ENCODE results near the gene TNFSF10. TPM values are rescaled to one million over a fixed set of nuclear protein-coding genes. Genes with fewer than 3 reads are reported as not detected.

Gene TNFSF10
- polyA plus RNA-seq, 1 of the 3 experiments (the other 2 are of a cell fraction), result 0.10 TPM

GRCh38 chr3:172513488-172513887 is 9.7 kb downstream of the TNFSF10 start:
- Histone ChIP-seq H4K20me1 (ENCODE audit: insufficient read depth) (no peaks in the 10 kb centered on the region), H3F3A (replicated peaks; ENCODE audit: insufficient read depth) (no peaks in the 10 kb centered on the region), H3K4me1 (ENCODE audit: control insufficient read depth in 1 of 2, insufficient read depth in 2 of 2, low read depth in 1 of 2, low read length in 1 of 2) (no peaks in the 10 kb centered on the region; a peak in 2 of 4 replicates), H3K9ac (no peak overlapping the region), H3K9me2 (no peaks in the 10 kb centered on the region), H3K9me3 (no peaks in the 10 kb centered on the region), H2AFZ (ENCODE audit: low read depth) (no peak overlapping the region), H3K4me2 (no peak overlapping the region), H3K27me3 (ENCODE audit: insufficient read depth) (no peaks in the 10 kb centered on the region), H3K4me3 (ENCODE audit: low read depth in 2 of 2, low read length in 1 of 2) (no peak overlapping the region), H3K27ac (ENCODE audit: low read depth in 2 of 2, low read length in 1 of 2) (no peak overlapping the region), H3K79me2 (ENCODE audit: insufficient read depth) (no peaks in the 10 kb centered on the region), H3K36me3 (replicated peaks in 1 of 2; ENCODE audit: control insufficient read depth in 1 of 2, insufficient read depth in 2 of 2, low read length in 1 of 2) (no peaks in the 10 kb centered on the region)
- ChIA-PET CTCF (interaction anchor here (0.8 to 1.5 kb wide), 3 partner anchors 15 to 110 kb away, joined by 3 read pairs; no protein-coding TSS in a partner anchor), POLR2A (no interaction called here)
- 92% methylated on average over 2 of the region's 2 CpGs for WGBS (ENCODE audit: low lambda C conversion rate)
- DNase-seq, result no peak
- TF ChIP-seq NRF1 (IDR thresholded peaks at IDR 0.05; ENCODE audit: low read depth, low read length) (no peak), RXRA (IDR thresholded peaks at IDR 0.05; ENCODE audit: borderline replicate concordance, low read depth) (no peak), EP300 (IDR thresholded peaks at IDR 0.05; ENCODE audit: borderline replicate concordance in 1 of 2, low read depth in 1 of 2, low read length in 1 of 2) (no peak), CHD2 (IDR thresholded peaks at IDR 0.05; ENCODE audit: low read length, partially characterized antibody) (no peak), SMC3 (IDR thresholded peaks at IDR 0.05; ENCODE audit: low read depth, low read length) (no peak), TAF1 (IDR thresholded peaks at IDR 0.05; ENCODE audit: borderline replicate concordance, low read depth, low read length) (no peak), ELF1 (IDR thresholded peaks at IDR 0.05) (no peak), RCOR1 (IDR thresholded peaks at IDR 0.05; ENCODE audit: low read length) (no peak), MXI1 (IDR thresholded peaks at IDR 0.05; ENCODE audit: low read depth, low read length) (no peak), YY1 (IDR thresholded peaks at IDR 0.05; ENCODE audit: low read depth) (no peak), POLR2AphosphoS5 (IDR thresholded peaks at IDR 0.05; ENCODE audit: low read depth, low read length) (no peak), JUND (IDR thresholded peaks at IDR 0.05) (no peak), RAD21 (IDR thresholded peaks at IDR 0.05; ENCODE audit: low read length) (no peak), EZH2phosphoT487 (IDR thresholded peaks at IDR 0.05; ENCODE audit: borderline replicate concordance, low read depth) (no peak), FOXJ3 (CRISPR knock-in tag; IDR thresholded peaks at IDR 0.05) (no peak), GABPA (IDR thresholded peaks at IDR 0.05; ENCODE audit: low read depth) (no peak)
- TF ChIP-seq, protein P1, sequence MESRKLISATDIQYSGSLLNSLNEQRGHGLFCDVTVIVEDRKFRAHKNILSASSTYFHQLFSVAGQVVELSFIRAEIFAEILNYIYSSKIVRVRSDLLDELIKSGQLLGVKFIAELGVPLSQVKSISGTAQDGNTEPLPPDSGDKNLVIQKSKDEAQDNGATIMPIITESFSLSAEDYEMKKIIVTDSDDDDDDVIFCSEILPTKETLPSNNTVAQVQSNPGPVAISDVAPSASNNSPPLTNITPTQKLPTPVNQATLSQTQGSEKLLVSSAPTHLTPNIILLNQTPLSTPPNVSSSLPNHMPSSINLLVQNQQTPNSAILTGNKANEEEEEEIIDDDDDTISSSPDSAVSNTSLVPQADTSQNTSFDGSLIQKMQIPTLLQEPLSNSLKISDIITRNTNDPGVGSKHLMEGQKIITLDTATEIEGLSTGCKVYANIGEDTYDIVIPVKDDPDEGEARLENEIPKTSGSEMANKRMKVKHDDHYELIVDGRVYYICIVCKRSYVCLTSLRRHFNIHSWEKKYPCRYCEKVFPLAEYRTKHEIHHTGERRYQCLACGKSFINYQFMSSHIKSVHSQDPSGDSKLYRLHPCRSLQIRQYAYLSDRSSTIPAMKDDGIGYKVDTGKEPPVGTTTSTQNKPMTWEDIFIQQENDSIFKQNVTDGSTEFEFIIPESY (IDR thresholded peaks at IDR 0.05; ENCODE audit: borderline replicate concordance, low read depth), result no peak
- TF ChIP-seq, protein P2, sequence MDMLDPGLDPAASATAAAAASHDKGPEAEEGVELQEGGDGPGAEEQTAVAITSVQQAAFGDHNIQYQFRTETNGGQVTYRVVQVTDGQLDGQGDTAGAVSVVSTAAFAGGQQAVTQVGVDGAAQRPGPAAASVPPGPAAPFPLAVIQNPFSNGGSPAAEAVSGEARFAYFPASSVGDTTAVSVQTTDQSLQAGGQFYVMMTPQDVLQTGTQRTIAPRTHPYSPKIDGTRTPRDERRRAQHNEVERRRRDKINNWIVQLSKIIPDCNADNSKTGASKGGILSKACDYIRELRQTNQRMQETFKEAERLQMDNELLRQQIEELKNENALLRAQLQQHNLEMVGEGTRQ (IDR thresholded peaks at IDR 0.05; ENCODE audit: borderline replicate concordance, low read depth, low read length), result no peak
- TF ChIP-seq, protein P3, sequence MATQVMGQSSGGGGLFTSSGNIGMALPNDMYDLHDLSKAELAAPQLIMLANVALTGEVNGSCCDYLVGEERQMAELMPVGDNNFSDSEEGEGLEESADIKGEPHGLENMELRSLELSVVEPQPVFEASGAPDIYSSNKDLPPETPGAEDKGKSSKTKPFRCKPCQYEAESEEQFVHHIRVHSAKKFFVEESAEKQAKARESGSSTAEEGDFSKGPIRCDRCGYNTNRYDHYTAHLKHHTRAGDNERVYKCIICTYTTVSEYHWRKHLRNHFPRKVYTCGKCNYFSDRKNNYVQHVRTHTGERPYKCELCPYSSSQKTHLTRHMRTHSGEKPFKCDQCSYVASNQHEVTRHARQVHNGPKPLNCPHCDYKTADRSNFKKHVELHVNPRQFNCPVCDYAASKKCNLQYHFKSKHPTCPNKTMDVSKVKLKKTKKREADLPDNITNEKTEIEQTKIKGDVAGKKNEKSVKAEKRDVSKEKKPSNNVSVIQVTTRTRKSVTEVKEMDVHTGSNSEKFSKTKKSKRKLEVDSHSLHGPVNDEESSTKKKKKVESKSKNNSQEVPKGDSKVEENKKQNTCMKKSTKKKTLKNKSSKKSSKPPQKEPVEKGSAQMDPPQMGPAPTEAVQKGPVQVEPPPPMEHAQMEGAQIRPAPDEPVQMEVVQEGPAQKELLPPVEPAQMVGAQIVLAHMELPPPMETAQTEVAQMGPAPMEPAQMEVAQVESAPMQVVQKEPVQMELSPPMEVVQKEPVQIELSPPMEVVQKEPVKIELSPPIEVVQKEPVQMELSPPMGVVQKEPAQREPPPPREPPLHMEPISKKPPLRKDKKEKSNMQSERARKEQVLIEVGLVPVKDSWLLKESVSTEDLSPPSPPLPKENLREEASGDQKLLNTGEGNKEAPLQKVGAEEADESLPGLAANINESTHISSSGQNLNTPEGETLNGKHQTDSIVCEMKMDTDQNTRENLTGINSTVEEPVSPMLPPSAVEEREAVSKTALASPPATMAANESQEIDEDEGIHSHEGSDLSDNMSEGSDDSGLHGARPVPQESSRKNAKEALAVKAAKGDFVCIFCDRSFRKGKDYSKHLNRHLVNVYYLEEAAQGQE (IDR thresholded peaks at IDR 0.05; ENCODE audit: low read depth, low read length), result no peak
- TF ChIP-seq, protein P4, sequence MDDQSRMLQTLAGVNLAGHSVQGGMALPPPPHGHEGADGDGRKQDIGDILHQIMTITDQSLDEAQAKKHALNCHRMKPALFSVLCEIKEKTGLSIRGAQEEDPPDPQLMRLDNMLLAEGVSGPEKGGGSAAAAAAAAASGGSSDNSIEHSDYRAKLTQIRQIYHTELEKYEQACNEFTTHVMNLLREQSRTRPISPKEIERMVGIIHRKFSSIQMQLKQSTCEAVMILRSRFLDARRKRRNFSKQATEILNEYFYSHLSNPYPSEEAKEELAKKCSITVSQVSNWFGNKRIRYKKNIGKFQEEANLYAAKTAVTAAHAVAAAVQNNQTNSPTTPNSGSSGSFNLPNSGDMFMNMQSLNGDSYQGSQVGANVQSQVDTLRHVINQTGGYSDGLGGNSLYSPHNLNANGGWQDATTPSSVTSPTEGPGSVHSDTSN (IDR thresholded peaks at IDR 0.05), result no peak
